DOHH2 (cell line): ENCODE measurements around the gene AP3D1.

Experiments used
- CTCF ChIP-seq: fragments of 200-600 bp; sonication (generic); IDR thresholded peaks from one replicate; pipeline ENCODE4 v1.5.1; 2014; ENCODE audit warnings: antibody characterized with exemption, mild to moderate bottlenecking, low read depth, low read length; ENCODE audit not compliant: poor library complexity, severe bottlenecking
- EZH2phosphoT487 ChIP-seq: fragments of 200-600 bp; sonication (generic); IDR thresholded peaks from 2 replicates; pipeline ENCODE4 v1.6.1; 2017; ENCODE audit warnings: borderline replicate concordance, mild to moderate bottlenecking, antibody characterized with exemption, low read length, moderate library complexity, mixed read lengths

GRCh38 chr19:2120821-2121220 lies 30.5 kb downstream of the AP3D1 start:
- TF ChIP-seq CTCF (no peak), EZH2phosphoT487 (no peak)
